GM23338 (cell line): ENCODE results near the gene FOXP1.

Experiments
- CREB1 ChIP-seq: fragments of 250-450 bp; sonication (Bioruptor Pico); IDR thresholded peaks from 2 replicates; pipeline ENCODE4 v1.5.0; 2020; ENCODE audit warnings: low read depth, mild to moderate bottlenecking, moderate library complexity
- CTCF ChIP-seq, 2 experiments: fragments of 200-600 bp in 1 of 2; sonication (generic) in 1 of 2; conservative IDR thresholded peaks; 2 replicates each; pipeline versions ENCODE4 v1.5.1 to v1.6.1; 2016 to 2017; ENCODE audit warnings: antibody characterized with exemption in 2 of 2, low read depth in 2 of 2, mild to moderate bottlenecking in 2 of 2, moderate library complexity in 1 of 2
- EZH2 ChIP-seq: fragments of 200-600 bp; sonication (generic); IDR thresholded peaks from one replicate; pipeline ENCODE4 v1.8.0; 2017; ENCODE audit warnings: antibody characterized with exemption, mild to moderate bottlenecking, low read depth; ENCODE audit not compliant: unreplicated experiment
- EZH2phosphoT487 ChIP-seq: fragments of 200-600 bp; sonication (generic); IDR thresholded peaks from one replicate; pipeline ENCODE4 v1.8.1; 2018; ENCODE audit warnings: antibody characterized with exemption; ENCODE audit not compliant: unreplicated experiment
- JUNB ChIP-seq: IDR thresholded peaks from one replicate; pipeline ENCODE4 v1.6.1; 2016; ENCODE audit warnings: antibody characterized with exemption; ENCODE audit not compliant: unreplicated experiment
- NANOG ChIP-seq: IDR thresholded peaks from 2 replicates; pipeline ENCODE4 v1.6.1; 2016; ENCODE audit warnings: antibody characterized with exemption, borderline replicate concordance
- POLR2AphosphoS5 ChIP-seq: IDR thresholded peaks from 2 replicates; pipeline ENCODE4 v1.6.1; 2016; ENCODE audit warnings: antibody characterized with exemption, low read depth

GRCh38 chr3:71143493-71143892, 440.0 kb downstream of the FOXP1 start:
- TF ChIP-seq POLR2AphosphoS5 (no peak), CTCF (conservative IDR thresholded peaks at IDR 0.05; ENCODE audit: low read depth in 2 of 2) (no peak), CREB1 (CRISPR knock-in tag) (no peak), EZH2phosphoT487 (no peak), EZH2 (no peak), JUNB (no peak), NANOG (no peak)
